Neutrophil (primary cell): ENCODE measurements around the gene ORAI1.

Experiments used
- H3K27ac ChIP-seq: fragments of 200-600 bp; sonication (generic); 2 replicates; pipeline ENCODE4 v1.5.1; 2016; ENCODE audit warnings: mild to moderate bottlenecking, moderate library complexity
- H3K27me3 ChIP-seq: fragments of 200-600 bp; sonication (generic); 2 replicates; pipeline ENCODE4 v1.6.0; 2016; ENCODE audit warnings: mild to moderate bottlenecking
- H3K36me3 ChIP-seq: fragments of 200-600 bp; sonication (generic); 2 replicates; pipeline ENCODE4 v1.5.1; 2017
- H3K4me1 ChIP-seq, 2 experiments: fragments of 200-600 bp in 1 of 2; sonication (generic) in 1 of 2; 1 replicate in 1 of 2; 2 replicates in 1 of 2; pipeline versions ENCODE4 v1.5.1 to v1.6.1; 2013 to 2016; ENCODE audit warnings: low read depth in 1 of 2, low read length in 1 of 2, mild to moderate bottlenecking in 1 of 2, moderate library complexity in 1 of 2; ENCODE audit not compliant: control insufficient read depth in 1 of 2, insufficient read depth in 1 of 2
- H3K4me3 ChIP-seq, 2 experiments: fragments of 200-600 bp in 1 of 2; sonication (generic) in 1 of 2; 1 replicate in 1 of 2; 2 replicates in 1 of 2; pipeline ENCODE4 v1.5.1; 2013 to 2016; ENCODE audit warnings: low read depth in 1 of 2, low read length in 1 of 2, mild to moderate bottlenecking in 1 of 2, moderate library complexity in 1 of 2
- H3K9me3 ChIP-seq: fragments of 200-600 bp; sonication (generic); 2 replicates; pipeline ENCODE4 v1.5.1; 2016
- CTCF ChIP-seq: fragments of 200-600 bp; sonication (generic); IDR thresholded peaks from 2 replicates; pipeline ENCODE4 v1.5.1; 2016; ENCODE audit warnings: antibody characterized with exemption

ORAI1 gene

GRCh38 chr12:121641343-121641630 is 15.0 kb downstream of the ORAI1 start:
- no peak for TF ChIP-seq CTCF
- H3K36me3 ChIP-seq = peaks cover 23% of the 10 kb centered on the region
- no peaks in the 10 kb centered on the region for H3K9me3 ChIP-seq

GRCh38 chr12:121648458-121649028 is 22.2 kb downstream of the ORAI1 start:
- peaks cover 36 to 40% of the 10 kb centered on the region in 2 experiments for H3K4me1 ChIP-seq
- TF ChIP-seq CTCF = no peak

More at GRCh38 chr12:121641343-121641630, 15.0 kb downstream of the ORAI1 start:
- H3K27me3 ChIP-seq = no peaks in the 10 kb centered on the region
- peaks cover 24 to 27% of the 10 kb centered on the region in 2 experiments for H3K4me1 ChIP-seq
- H3K4me3 ChIP-seq = no peak overlapping the region
- no peak overlapping the region for H3K27ac ChIP-seq

GRCh38 chr12:121649322-121649721 is 23.0 kb downstream of the ORAI1 start:
- Histone ChIP-seq H3K4me3 (peak overlapping the region; percentile 6 to 32), H3K27ac (peak overlapping the region; percentile 80), H3K27me3 (no peaks in the 10 kb centered on the region), H3K9me3 (no peaks in the 10 kb centered on the region), H3K36me3 (no peaks in the 10 kb centered on the region), H3K4me1 (peaks cover 36 to 45% of the 10 kb centered on the region in 2 experiments)
- no peak for TF ChIP-seq CTCF

More at GRCh38 chr12:121648458-121649028, 22.2 kb downstream of the ORAI1 start:
- Histone ChIP-seq H3K27me3 (no peaks in the 10 kb centered on the region), H3K27ac (peak overlapping the region; percentile 80), H3K9me3 (no peaks in the 10 kb centered on the region), H3K4me3 (no peak overlapping the region), H3K36me3 (peaks cover 2% of the 10 kb centered on the region)

- no peaks in the 10 kb centered on the region for H3K36me3 ChIP-seq
- H3K4me1 ChIP-seq = peaks cover 36 to 48% of the 10 kb centered on the region in 2 experiments
- H3K4me3 ChIP-seq = peak overlapping the region; percentile 6 to 32
- TF ChIP-seq CTCF = peak; percentile 28
- peak overlapping the region; percentile 80 for H3K27ac ChIP-seq
- no peaks in the 10 kb centered on the region for H3K9me3 ChIP-seq
- H3K27me3 ChIP-seq = no peaks in the 10 kb centered on the region
These were observed 23.6 kb downstream of the ORAI1 start for GRCh38 chr12:121649819-121650353.

- peaks cover 36 to 48% of the 10 kb centered on the region in 2 experiments for H3K4me1 ChIP-seq
- no peak for TF ChIP-seq CTCF
- H3K9me3 ChIP-seq = no peaks in the 10 kb centered on the region
- no peaks in the 10 kb centered on the region for H3K27me3 ChIP-seq
- no peaks in the 10 kb centered on the region for H3K36me3 ChIP-seq
- peak overlapping the region; percentile 25 for H3K27ac ChIP-seq
- no peak overlapping the region for H3K4me3 ChIP-seq
These were observed 25.0 kb downstream of the ORAI1 start for GRCh38 chr12:121651320-121651719.
